ENCODE measurements around the gene SACS.
"Not testable (repeated sequence)": the region's sequence is repeated elsewhere in the genome, so short reads cannot be mapped to it uniquely, and the experiment has no call there.

SACS gene

DNA sequence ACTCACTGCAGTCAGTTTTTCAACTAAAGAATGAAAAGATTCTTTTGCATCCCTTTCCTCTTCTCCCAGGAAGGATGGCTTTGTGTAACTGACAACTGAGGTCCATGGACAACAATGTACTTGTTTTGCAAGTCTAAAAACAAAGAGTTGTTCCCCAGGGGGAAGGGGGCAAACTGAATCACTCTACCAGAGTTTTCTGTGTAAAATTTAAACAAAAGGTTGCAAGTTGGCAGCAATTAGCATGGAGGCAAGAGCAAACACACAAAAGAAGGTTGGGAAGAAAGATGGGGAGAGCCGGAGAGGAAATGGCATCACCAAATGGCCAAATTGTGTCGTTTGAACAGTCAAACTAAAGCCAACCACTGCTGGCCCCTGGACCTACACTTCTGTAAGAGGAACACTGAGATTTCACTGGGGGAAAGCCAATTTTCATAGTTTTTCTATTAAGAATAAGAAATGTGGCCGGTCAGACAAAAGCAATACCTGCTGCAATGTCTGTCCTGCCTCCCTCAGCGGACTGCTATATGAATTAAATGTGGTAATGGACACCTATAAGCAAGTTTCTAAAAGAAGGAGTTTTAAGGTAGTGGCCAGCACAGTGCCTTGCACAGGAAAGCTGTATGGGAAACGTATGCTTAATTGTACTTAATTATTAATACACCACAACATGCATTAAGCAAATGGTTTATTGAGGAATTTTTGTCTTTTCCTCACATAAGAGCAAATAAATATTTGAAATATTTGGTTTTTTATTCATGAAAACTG, 16.1 kb upstream of the SACS start:
- H3K9me3 ChIP-seq, result no peaks in the 10 kb centered on the region
- H3K4me3 ChIP-seq, result no peak overlapping the region
- DNase-seq (ENCODE audit: low spot score in 2 of 2), result peak; percentile 65 to 81
- H3K36me3 ChIP-seq (replicated peaks), result no peaks in the 10 kb centered on the region
- H3K4me1 ChIP-seq, result peaks cover 23% of the 10 kb centered on the region
- no peaks in the 10 kb centered on the region for H3K27me3 ChIP-seq (ENCODE audit: low read depth)
- in situ Hi-C loops (cut with MboI; ENCODE audit: low sequenced_read_pairs), result loop anchor here (25.0 kb wide), 1 partner anchor 637 kb away; no protein-coding TSS in a partner anchor

DNA sequence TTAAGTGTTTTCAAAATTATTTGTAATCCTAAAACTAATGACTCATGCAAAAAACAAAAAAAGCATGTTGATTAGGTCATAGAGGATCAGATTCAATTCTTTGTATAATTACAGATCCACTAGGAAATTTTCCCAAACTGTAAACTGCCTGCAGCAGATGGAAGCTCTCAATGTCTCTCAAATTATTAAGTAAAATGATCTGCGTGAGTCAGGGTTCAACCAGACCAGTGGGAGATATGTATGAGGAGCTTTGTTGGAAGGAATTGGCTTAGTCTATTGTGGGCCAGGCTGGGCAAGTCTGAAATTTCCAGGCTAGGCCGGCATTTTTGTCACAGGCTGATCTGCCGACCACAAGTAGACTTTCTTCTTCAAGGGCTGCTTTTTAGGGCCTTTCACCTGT, 14.4 kb upstream of the SACS start:
- Histone ChIP-seq H3K4me1 (peaks cover 23% of the 10 kb centered on the region), H3K27me3 (ENCODE audit: low read depth) (no peaks in the 10 kb centered on the region), H3K4me3 (no peak overlapping the region), H3K36me3 (replicated peaks) (no peaks in the 10 kb centered on the region), H3K9me3 (no peaks in the 10 kb centered on the region)
- in situ Hi-C loops (cut with MboI; ENCODE audit: low sequenced_read_pairs), result loop anchor here (25.0 kb wide), 1 partner anchor 636 kb away; no protein-coding TSS in a partner anchor
- no peak for DNase-seq (ENCODE audit: low spot score in 2 of 2)

DNA sequence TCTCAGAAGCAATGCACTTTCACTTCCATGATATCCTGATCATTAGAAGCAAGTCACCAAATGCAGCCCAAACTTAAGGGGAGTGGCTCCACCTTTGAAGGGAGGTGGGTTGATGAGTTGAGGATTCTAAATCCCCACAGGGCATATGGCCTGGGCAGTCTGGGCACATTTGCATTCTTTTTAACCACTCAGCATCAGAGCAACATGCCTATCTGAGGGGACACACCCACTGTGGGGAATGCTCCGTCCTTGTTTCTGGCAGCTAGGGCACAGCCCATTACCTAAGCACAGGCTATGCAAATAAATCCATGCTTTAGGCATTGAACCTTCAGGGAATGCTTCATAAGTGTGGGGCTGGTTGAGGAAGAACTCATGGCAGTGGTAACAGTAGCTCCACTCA, 12.3 kb upstream of the SACS start:
- H3K36me3 ChIP-seq (replicated peaks), result no peaks in the 10 kb centered on the region
- in situ Hi-C loops (cut with MboI; ENCODE audit: low sequenced_read_pairs), result loop anchor here (25.0 kb wide), 1 partner anchor 633 kb away; no protein-coding TSS in a partner anchor
- no peak for DNase-seq (ENCODE audit: low spot score in 2 of 2)
- peaks cover 14% of the 10 kb centered on the region for H3K4me1 ChIP-seq
- no peaks in the 10 kb centered on the region for H3K27me3 ChIP-seq (ENCODE audit: low read depth)
- H3K4me3 ChIP-seq, result no peak overlapping the region
- no peaks in the 10 kb centered on the region for H3K9me3 ChIP-seq

DNA sequence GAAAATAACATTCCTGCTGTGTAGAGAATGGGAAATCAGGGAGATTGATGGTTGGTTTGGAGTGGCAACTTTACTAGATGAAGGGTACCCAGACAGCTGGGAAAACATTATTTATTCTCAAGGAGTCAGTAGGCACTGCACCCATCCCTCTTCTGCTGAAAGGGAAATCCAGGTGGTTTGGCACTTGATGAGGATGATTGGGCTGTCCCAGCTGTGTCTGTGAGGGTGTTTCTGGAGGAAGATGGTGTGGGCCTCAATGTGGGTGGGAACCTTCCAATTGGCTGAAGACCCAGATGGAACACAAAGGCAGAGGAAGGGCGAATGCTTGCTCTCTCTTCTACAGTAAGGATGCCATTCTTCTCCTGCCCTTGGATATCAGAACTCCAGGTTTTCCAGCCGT, 10.4 kb upstream of the SACS start:
- Histone ChIP-seq H3K4me3 (no peak overlapping the region), H3K27me3 (ENCODE audit: low read depth) (no peaks in the 10 kb centered on the region), H3K9me3 (no peaks in the 10 kb centered on the region), H3K4me1 (peaks cover 11% of the 10 kb centered on the region), H3K36me3 (replicated peaks) (no peaks in the 10 kb centered on the region)
- DNase-seq (ENCODE audit: low spot score in 2 of 2), result no peak
- in situ Hi-C loops (cut with MboI; ENCODE audit: low sequenced_read_pairs), result loop anchor here (25.0 kb wide), 1 partner anchor 632 kb away; no protein-coding TSS in a partner anchor

DNA sequence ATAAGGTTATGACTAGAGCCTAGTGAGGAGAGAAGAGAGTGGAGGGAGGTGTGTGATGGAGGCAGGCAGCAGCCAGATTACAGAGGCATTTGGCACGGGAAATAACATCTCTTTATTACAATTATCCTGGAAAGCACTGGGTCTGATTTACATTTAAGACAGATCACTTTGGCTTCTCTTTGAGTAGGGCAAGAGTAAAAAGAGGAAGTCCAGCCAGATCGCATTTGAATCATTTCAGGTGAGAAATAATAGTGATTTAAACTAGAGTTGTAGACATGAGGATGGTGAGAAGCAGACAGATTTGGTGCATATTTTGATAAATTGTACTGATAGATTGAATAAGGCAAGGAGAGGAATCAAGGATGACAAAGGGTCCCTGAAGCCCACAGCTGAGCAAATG, 9.6 kb upstream of the SACS start:
- H3K4me1 ChIP-seq, result peaks cover 9% of the 10 kb centered on the region
- H3K4me3 ChIP-seq, result no peak overlapping the region
- H3K9me3 ChIP-seq, result no peaks in the 10 kb centered on the region
- H3K27me3 ChIP-seq (ENCODE audit: low read depth), result no peaks in the 10 kb centered on the region
- H3K36me3 ChIP-seq (replicated peaks), result no peaks in the 10 kb centered on the region
- no peak for DNase-seq (ENCODE audit: low spot score in 2 of 2)
- in situ Hi-C loops (cut with MboI; ENCODE audit: low sequenced_read_pairs), result loop anchor here (25.0 kb wide), 1 partner anchor 631 kb away; no protein-coding TSS in a partner anchor

DNA sequence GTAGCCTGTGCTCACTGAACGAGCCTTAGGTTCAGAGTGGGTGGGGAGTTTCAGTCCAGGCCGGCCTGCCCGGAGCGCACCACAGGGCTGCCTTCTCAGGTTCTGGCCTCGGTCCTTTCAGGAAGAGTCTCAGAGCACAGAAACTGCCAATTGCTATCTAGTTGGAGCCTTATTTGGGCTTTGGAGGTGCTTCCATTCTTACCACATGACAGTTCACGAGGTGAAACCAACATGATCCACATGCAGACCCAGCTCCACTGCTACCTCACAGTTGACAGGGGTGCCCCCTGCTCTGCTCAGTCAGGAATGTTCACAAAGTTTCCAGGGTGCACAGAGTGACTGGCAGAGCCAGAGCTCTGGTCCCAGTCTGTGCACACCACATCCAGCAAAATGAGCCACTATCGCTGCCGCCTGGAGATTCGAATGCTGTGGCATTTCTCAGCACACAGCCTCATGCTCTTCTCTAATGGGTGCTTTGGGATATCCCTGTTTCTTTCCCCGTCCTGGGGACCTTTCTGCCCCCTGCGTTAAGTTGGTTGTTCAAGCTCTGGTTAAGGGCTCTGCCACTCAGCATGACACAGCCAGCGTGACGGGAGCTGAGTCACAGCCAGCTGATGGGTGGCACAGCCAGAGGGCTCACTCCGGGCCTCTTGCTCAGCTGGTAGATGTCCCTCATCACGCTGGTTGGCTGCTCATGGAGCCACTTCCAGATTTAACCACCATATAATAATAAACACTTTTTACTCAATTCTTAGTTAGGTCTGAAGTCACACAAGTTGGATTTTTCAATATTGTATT, 7.5 kb upstream of the SACS start:
- in situ Hi-C loops (cut with MboI; ENCODE audit: low sequenced_read_pairs), result loop anchor here (25.0 kb wide), 1 partner anchor 629 kb away; no protein-coding TSS in a partner anchor
- no peaks in the 10 kb centered on the region for H3K36me3 ChIP-seq (replicated peaks)
- peaks cover 9% of the 10 kb centered on the region for H3K4me1 ChIP-seq
- no peaks in the 10 kb centered on the region for H3K9me3 ChIP-seq
- no peaks in the 10 kb centered on the region for H3K27me3 ChIP-seq (ENCODE audit: low read depth)
- no peak for DNase-seq (ENCODE audit: low spot score in 2 of 2)
- H3K4me3 ChIP-seq, result no peak overlapping the region

DNA sequence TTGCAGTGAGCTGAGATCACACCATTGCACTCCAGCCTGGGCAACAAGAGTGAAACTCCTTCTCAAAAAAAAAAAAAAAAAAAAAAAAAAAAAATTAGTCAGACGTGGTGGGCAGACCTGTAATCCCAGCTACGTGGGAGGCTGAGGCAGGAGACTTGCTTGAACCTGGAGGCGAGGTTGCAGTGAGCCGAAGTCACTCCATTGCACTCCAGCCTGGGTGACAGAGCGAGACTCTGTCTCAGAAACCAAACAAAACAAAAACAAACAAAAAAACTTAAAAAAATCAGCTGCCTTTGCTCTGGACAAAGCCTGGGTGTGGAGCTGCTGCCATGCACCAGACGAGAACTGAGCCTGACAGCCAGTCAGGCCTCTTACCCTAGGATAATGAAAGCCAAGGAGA, 6.8 kb upstream of the SACS start:
- not testable (repeated sequence) for DNase-seq (ENCODE audit: low spot score in 2 of 2); H3K4me3 ChIP-seq; H3K36me3 ChIP-seq (replicated peaks); H3K9me3 ChIP-seq; H3K4me1 ChIP-seq; H3K27me3 ChIP-seq (ENCODE audit: low read depth)
- in situ Hi-C loops (cut with MboI; ENCODE audit: low sequenced_read_pairs), result loop anchor here (25.0 kb wide), 1 partner anchor 628 kb away; no protein-coding TSS in a partner anchor

DNA sequence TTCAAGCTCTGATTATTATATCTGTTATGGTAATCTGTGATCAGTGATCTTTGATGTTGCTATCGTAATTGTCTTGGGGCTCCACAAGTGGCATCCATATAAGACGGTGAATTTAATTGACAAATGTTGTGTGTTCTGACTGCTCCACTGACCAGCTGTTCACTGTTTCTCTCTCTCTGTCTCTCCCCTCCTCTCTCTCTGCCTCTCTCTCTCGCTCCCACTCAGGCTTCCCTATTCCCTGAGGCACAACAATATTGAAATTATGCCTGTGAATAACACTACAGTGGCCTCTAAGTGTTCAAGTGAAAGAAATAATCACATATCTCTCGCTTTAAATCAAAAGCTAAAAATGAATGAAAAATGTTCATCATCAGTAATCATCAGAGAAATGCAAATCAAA, 4.4 kb upstream of the SACS start:
- peaks cover 11% of the 10 kb centered on the region for H3K4me1 ChIP-seq
- H3K36me3 ChIP-seq (replicated peaks), result no peaks in the 10 kb centered on the region
- DNase-seq (ENCODE audit: low spot score in 2 of 2), result no peak
- H3K9me3 ChIP-seq, result no peaks in the 10 kb centered on the region
- in situ Hi-C loops (cut with MboI; ENCODE audit: low sequenced_read_pairs), result loop anchor here (25.0 kb wide), 1 partner anchor 626 kb away; no protein-coding TSS in a partner anchor
- no peak overlapping the region for H3K4me3 ChIP-seq
- no peaks in the 10 kb centered on the region for H3K27me3 ChIP-seq (ENCODE audit: low read depth)

DNA sequence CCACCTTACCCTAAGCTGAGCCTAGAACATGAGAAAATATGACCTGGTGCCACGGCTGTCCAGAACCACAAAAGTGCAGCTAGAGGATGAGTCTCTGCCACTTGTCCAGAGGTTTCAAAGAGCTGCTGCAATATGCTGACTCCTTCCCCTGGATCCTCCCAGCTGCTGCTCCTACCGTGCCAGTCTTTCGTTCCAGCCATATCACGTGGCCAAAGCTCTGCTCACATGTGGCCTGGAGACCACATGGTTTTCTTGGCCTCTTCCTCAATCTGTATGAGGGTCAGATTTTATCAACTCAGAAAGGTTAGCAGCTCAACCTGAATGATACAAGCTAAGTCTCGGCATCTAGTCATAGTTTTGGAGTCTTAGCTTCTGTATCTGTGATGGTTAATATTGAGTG, 3.2 kb upstream of the SACS start:
- H3K4me3 ChIP-seq, result no peak overlapping the region
- no peaks in the 10 kb centered on the region for H3K36me3 ChIP-seq (replicated peaks)
- no peak for DNase-seq (ENCODE audit: low spot score in 2 of 2)
- no peaks in the 10 kb centered on the region for H3K9me3 ChIP-seq
- in situ Hi-C loops (cut with MboI; ENCODE audit: low sequenced_read_pairs), result loop anchor here (25.0 kb wide), 1 partner anchor 624 kb away; no protein-coding TSS in a partner anchor
- peaks cover 22% of the 10 kb centered on the region for H3K4me1 ChIP-seq
- H3K27me3 ChIP-seq (ENCODE audit: low read depth), result no peaks in the 10 kb centered on the region

DNA sequence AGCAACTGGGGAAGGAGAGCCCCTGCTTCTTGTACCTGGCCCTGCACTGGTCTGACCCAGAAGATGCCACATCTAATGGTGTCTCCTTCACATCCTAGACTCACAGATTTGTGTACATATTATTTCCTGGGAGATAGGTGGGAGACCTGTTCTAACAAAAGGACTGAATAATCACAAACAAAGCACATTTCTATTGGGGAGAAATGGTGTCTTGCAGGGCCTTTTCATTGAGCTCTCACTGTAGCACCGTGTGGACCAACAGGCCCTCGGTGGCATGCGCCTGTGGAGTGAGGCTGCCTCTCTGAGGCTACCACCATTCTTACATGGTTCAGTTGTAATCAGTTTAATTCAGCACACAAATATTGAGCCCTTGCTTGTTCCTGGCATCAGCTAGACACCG, 989 bp upstream of the SACS start:
- in situ Hi-C loops (cut with MboI; ENCODE audit: low sequenced_read_pairs), result loop anchor here (25.0 kb wide), 1 partner anchor 622 kb away; no protein-coding TSS in a partner anchor
- Histone ChIP-seq H3K9me3 (no peaks in the 10 kb centered on the region), H3K27me3 (ENCODE audit: low read depth) (no peaks in the 10 kb centered on the region), H3K4me1 (peaks cover 16% of the 10 kb centered on the region), H3K4me3 (no peak overlapping the region), H3K36me3 (replicated peaks) (no peaks in the 10 kb centered on the region)
- DNase-seq (ENCODE audit: low spot score in 2 of 2), result no peak

DNA sequence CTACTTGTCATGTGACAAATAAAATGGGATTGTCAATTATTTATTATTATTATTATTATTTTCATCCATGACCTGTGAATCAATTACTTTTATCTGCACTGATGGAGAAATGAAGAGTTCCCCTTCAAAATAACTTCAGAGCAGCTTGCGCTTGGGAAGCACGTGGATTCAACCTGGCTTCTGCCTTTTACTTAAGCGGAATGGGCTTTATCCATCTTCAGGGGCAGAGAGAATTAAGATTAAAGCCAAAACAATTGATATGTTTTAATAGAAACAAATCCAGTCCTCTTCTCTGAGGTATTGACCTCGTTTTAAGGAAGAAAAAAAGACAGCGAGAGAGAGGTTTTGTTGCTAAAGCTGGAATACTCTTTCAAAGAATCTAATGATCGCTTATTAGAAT, 876 bp downstream of the SACS start:
- Histone ChIP-seq H3K4me3 (peak overlapping the region; percentile 56; the same call in 1 of the 2 replicates), H3K9me3 (no peaks in the 10 kb centered on the region), H3K4me1 (peaks cover 13% of the 10 kb centered on the region), H3K27me3 (ENCODE audit: low read depth) (no peaks in the 10 kb centered on the region), H3K36me3 (replicated peaks) (no peaks in the 10 kb centered on the region)
- DNase-seq (ENCODE audit: low spot score in 2 of 2), result no peak
- in situ Hi-C loops (cut with MboI; ENCODE audit: low sequenced_read_pairs), result loop anchor here (25.0 kb wide), 1 partner anchor 620 kb away; no protein-coding TSS in a partner anchor

DNA sequence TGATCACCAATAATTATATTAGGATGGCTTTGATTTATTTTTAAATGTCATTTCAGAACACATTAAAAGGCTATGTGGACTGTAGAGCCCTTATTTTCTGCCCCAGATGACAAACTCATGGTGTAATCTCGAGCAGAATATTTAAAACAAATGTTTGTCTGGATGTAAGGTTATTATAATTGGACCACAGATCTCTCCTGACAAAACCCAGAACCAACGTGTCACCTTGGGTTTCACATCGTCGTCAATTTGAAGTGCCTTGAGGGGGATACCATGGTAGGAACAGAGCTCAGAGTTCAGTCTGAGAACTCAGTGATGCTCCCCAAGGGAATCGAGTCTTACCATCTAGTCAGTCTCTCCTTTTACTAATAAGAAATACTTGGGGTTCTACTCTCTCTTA, 2.8 kb downstream of the SACS start:
- no peaks in the 10 kb centered on the region for H3K27me3 ChIP-seq (ENCODE audit: low read depth)
- H3K4me3 ChIP-seq, result no peak overlapping the region
- no peak for DNase-seq (ENCODE audit: low spot score in 2 of 2)
- no peaks in the 10 kb centered on the region for H3K36me3 ChIP-seq (replicated peaks)
- H3K4me1 ChIP-seq, result peaks cover 13% of the 10 kb centered on the region
- H3K9me3 ChIP-seq, result no peaks in the 10 kb centered on the region
- in situ Hi-C loops (cut with MboI; ENCODE audit: low sequenced_read_pairs), result loop anchor here (25.0 kb wide), 1 partner anchor 618 kb away; no protein-coding TSS in a partner anchor

DNA sequence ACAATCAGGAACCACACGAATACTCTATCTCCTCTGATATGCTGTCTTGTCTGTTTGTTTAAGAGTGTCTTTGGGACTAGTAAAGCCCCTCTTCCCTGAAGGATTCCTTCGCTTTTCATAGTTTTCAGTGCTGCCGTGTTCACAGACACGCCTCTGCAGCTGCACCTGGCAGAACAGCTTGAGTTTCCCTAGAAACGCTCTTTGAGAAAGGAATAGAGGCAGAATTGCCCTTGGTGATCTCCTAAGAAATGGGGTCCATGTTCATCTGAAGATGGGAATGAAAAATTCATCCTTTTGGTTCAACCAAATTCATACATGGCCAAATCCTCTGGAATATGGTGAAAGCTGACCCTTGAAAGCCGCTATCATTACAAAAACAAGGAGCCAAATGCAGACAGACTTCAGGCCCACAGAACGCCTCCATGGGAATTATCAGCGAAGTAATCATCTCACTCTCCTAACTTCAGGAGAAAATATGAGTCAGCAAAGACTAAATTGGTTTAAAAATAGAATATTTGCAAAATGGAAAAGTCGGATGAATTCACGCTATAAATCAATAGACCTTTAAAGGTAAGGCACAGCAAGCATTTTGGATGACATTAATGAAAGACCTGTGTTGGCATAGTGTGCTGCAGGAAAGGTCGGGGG, 5.5 kb downstream of the SACS start:
- no peaks in the 10 kb centered on the region for H3K27me3 ChIP-seq (ENCODE audit: low read depth)
- H3K4me3 ChIP-seq, result no peak overlapping the region
- in situ Hi-C loops (cut with MboI; ENCODE audit: low sequenced_read_pairs), result loop anchor here (25.0 kb wide), 1 partner anchor 616 kb away; no protein-coding TSS in a partner anchor
- H3K4me1 ChIP-seq, result peaks cover 10% of the 10 kb centered on the region
- no peaks in the 10 kb centered on the region for H3K36me3 ChIP-seq (replicated peaks)
- DNase-seq (ENCODE audit: low spot score in 2 of 2), result no peak
- no peaks in the 10 kb centered on the region for H3K9me3 ChIP-seq
